ENCODE measurements around the gene PTGER3. TPM values are rescaled to one million over a fixed set of nuclear protein-coding genes. Genes with fewer than 3 reads are reported as not detected.

The PTGER3 gene
- total RNA-seq, 1 experiment from 2014 or later = not detected

- TF ChIP-seq CTCF (IDR thresholded peaks at IDR 0.05; ENCODE audit: unreplicated experiment) = no peak
- ChIA-PET CTCF (no interaction called here), POLR2A (interaction anchor here (0.7 kb wide), 1 partner anchor 184 kb away, joined by 3 read pairs; no protein-coding TSS in a partner anchor)
- DNase-seq (ENCODE audit: unreplicated experiment) = no peak
- Mint-ChIP-seq H3K9me3 (ENCODE audit: unreplicated experiment) (no peaks in the 10 kb centered on the region), H3K27ac (ENCODE audit: low read depth, unreplicated experiment) (no peak overlapping the region), H3K36me3 (ENCODE audit: insufficient read depth, unreplicated experiment) (no peaks in the 10 kb centered on the region), H3K4me3 (ENCODE audit: unreplicated experiment) (no peak overlapping the region), H3K4me1 (ENCODE audit: insufficient read depth, unreplicated experiment) (no peaks in the 10 kb centered on the region), H3K27me3 (ENCODE audit: insufficient read depth, unreplicated experiment) (peaks cover 39% of the 10 kb centered on the region)
- BruUV-seq (replicated peaks) = no TSS peak
- intact Hi-C loops (cut with micrococcal nuclease) = no loop called here
These were observed 21.5 kb downstream of the PTGER3 start for GRCh38 chr1:71026093-71026492.

- H3K36me3 Mint-ChIP-seq (ENCODE audit: insufficient read depth, unreplicated experiment) = no peaks in the 10 kb centered on the region
- ChIA-PET POLR2A (no interaction called here), CTCF (no interaction called here)
- intact Hi-C loops (cut with micrococcal nuclease) = no loop called here
- no peak for DNase-seq (ENCODE audit: unreplicated experiment)
- TF ChIP-seq CTCF (IDR thresholded peaks at IDR 0.05; ENCODE audit: unreplicated experiment) = no peak
- no peaks in the 10 kb centered on the region for H3K4me1 Mint-ChIP-seq (ENCODE audit: insufficient read depth, unreplicated experiment)
- H3K27ac Mint-ChIP-seq (ENCODE audit: low read depth, unreplicated experiment) = no peak overlapping the region
- no TSS peak for BruUV-seq (replicated peaks)
- H3K4me3 Mint-ChIP-seq (ENCODE audit: unreplicated experiment) = no peak overlapping the region
- H3K27me3 Mint-ChIP-seq (ENCODE audit: insufficient read depth, unreplicated experiment) = peaks cover 14% of the 10 kb centered on the region
- no peaks in the 10 kb centered on the region for H3K9me3 Mint-ChIP-seq (ENCODE audit: unreplicated experiment)
These were observed 24.1 kb downstream of the PTGER3 start for GRCh38 chr1:71023515-71023914.

GRCh38 chr1:71019233-71019969 is 28.2 kb downstream of the PTGER3 start:
- CTCF ChIA-PET = interaction anchor here (0.9 to 1.2 kb wide), 2 partner anchors 13 to 30 kb away, joined by 3 read pairs; no protein-coding TSS in a partner anchor
- BruUV-seq (replicated peaks) = no TSS peak
- no peaks in the 10 kb centered on the region for H3K9me3 Mint-ChIP-seq (ENCODE audit: unreplicated experiment)
- TF ChIP-seq CTCF (IDR thresholded peaks at IDR 0.05; ENCODE audit: unreplicated experiment) = no peak
- H3K4me1 Mint-ChIP-seq (ENCODE audit: insufficient read depth, unreplicated experiment) = peaks cover 5% of the 10 kb centered on the region
- no peak overlapping the region for H3K27ac Mint-ChIP-seq (ENCODE audit: low read depth, unreplicated experiment)
- no peak overlapping the region for H3K4me3 Mint-ChIP-seq (ENCODE audit: unreplicated experiment)
- POLR2A ChIA-PET = no interaction called here
- DNase-seq (ENCODE audit: unreplicated experiment) = no peak
- H3K36me3 Mint-ChIP-seq (ENCODE audit: insufficient read depth, unreplicated experiment) = no peaks in the 10 kb centered on the region
- intact Hi-C loops (cut with micrococcal nuclease) = no loop called here
- H3K27me3 Mint-ChIP-seq (ENCODE audit: insufficient read depth, unreplicated experiment) = no peaks in the 10 kb centered on the region

GRCh38 chr1:71018791-71019190 is 28.8 kb downstream of the PTGER3 start:
- Mint-ChIP-seq H3K9me3 (ENCODE audit: unreplicated experiment) (no peaks in the 10 kb centered on the region), H3K4me3 (ENCODE audit: unreplicated experiment) (no peak overlapping the region), H3K4me1 (ENCODE audit: insufficient read depth, unreplicated experiment) (peaks cover 5% of the 10 kb centered on the region), H3K27ac (ENCODE audit: low read depth, unreplicated experiment) (no peak overlapping the region), H3K36me3 (ENCODE audit: insufficient read depth, unreplicated experiment) (no peaks in the 10 kb centered on the region), H3K27me3 (ENCODE audit: insufficient read depth, unreplicated experiment) (no peaks in the 10 kb centered on the region)
- intact Hi-C loops (cut with micrococcal nuclease) = no loop called here
- ChIA-PET POLR2A (no interaction called here), CTCF (interaction anchor here (1.2 kb wide), 1 partner anchor 14 kb away, joined by 3 read pairs; no protein-coding TSS in a partner anchor)
- no peak for DNase-seq (ENCODE audit: unreplicated experiment)
- BruUV-seq (replicated peaks) = no TSS peak
- TF ChIP-seq CTCF (IDR thresholded peaks at IDR 0.05; ENCODE audit: unreplicated experiment) = no peak

Measured in MCF 10A (cell line).